K562 (cell line): ENCODE results near the gene ZSWIM1. TPM values are rescaled to one million over a fixed set of nuclear protein-coding genes. Genes with fewer than 3 reads are reported as not detected.
A peak's percentile ranks its signal among the peaks of the same experiment; 100 is the strongest.

Source experiments
- CHD2 ChIP-seq: IDR thresholded peaks from 2 replicates; pipeline ENCODE4 v1.6.1; 2011; ENCODE audit warnings: low read depth, low read length
- DIDO1 ChIP-seq: fragments of 450-650 bp; IDR thresholded peaks from 2 replicates; pipeline ENCODE4 v1.6.1; 2016; ENCODE audit warnings: low read depth, missing biosample characterization, missing genetic modification characterization
- DMBX1 ChIP-seq: fragments of 250-450 bp; sonication (Bioruptor Pico); IDR thresholded peaks from 2 replicates; pipeline ENCODE4 v1.8.0; 2022; ENCODE audit warnings: inconsistent platforms, mild to moderate bottlenecking, moderate library complexity, borderline replicate concordance
- E2F4 ChIP-seq: sonication (generic); formaldehyde crosslinking; IDR thresholded peaks from 2 replicates; pipeline ENCODE4 v1.8.0; 2022; ENCODE audit warnings: mild to moderate bottlenecking, low read depth, missing genetic modification reagents
- FOS ChIP-seq: IDR thresholded peaks from 3 replicates; pipeline ENCODE4 v1.6.1; 2011; ENCODE audit not compliant: insufficient read length; ENCODE audit errors: extremely low read depth
- KDM1A ChIP-seq, 2 experiments: fragments of 450-650 bp; IDR thresholded peaks; 2 replicates each; pipeline ENCODE4 v1.6.1; 2016; ENCODE audit warnings: mild to moderate bottlenecking in 2 of 2
- MCM5 ChIP-seq: fragments of 450-650 bp; IDR thresholded peaks from 2 replicates; pipeline ENCODE4 v1.6.1; 2016; ENCODE audit warnings: low read depth
- NCOA1 ChIP-seq: fragments of 450-650 bp; IDR thresholded peaks from 2 replicates; pipeline ENCODE4 v1.6.1; 2016; ENCODE audit warnings: low read depth
- NFE2 ChIP-seq: IDR thresholded peaks from 2 replicates; pipeline ENCODE4 v1.6.1; 2014; ENCODE audit warnings: antibody characterized with exemption, low read depth
- NFRKB ChIP-seq: fragments of 450-650 bp; IDR thresholded peaks from 2 replicates; pipeline ENCODE4 v1.6.1; 2016; ENCODE audit warnings: low read depth
- PCBP2 ChIP-seq: fragments of 200-400 bp; formaldehyde crosslinking; IDR thresholded peaks from 2 replicates; pipeline ENCODE4 v1.6.1; 2018; ENCODE audit warnings: low read length, low read depth, mild to moderate bottlenecking, moderate library complexity; ENCODE audit not compliant: poor library complexity, severe bottlenecking
- POLR2H ChIP-seq: IDR thresholded peaks from 2 replicates; pipeline ENCODE4 v1.6.1; 2016; ENCODE audit warnings: missing genetic modification characterization, low read depth, mild to moderate bottlenecking, control low read depth, missing compliant biosample characterization, moderate library complexity
- PRMT5 ChIP-seq: sonication (generic); formaldehyde crosslinking; IDR thresholded peaks from 2 replicates; pipeline ENCODE4 v1.5.0; 2020; ENCODE audit warnings: missing genetic modification reagents
- SAFB2 ChIP-seq: fragments of 200-400 bp; formaldehyde crosslinking; IDR thresholded peaks from 2 replicates; pipeline ENCODE4 v1.6.1; 2018; ENCODE audit warnings: borderline replicate concordance, low read length, low read depth, moderate library complexity; ENCODE audit not compliant: severe bottlenecking
- SIN3A ChIP-seq, 2 experiments: fragments of 150-350 bp in 1 of 2; IDR thresholded peaks; 2 replicates each; pipeline ENCODE4 v1.6.1; 2011 to 2016; ENCODE audit warnings: borderline replicate concordance in 2 of 2, low read depth in 2 of 2, low read length in 2 of 2, mild to moderate bottlenecking in 2 of 2, moderate library complexity in 2 of 2; ENCODE audit not compliant: control insufficient read depth in 1 of 2
- SMAD4 ChIP-seq: fragments of 250-450 bp; sonication (Bioruptor Pico); conservative IDR thresholded peaks from 2 replicates; pipeline ENCODE4 v1.8.0; 2021; ENCODE audit warnings: inconsistent platforms, mild to moderate bottlenecking, moderate library complexity
- SMARCC2 ChIP-seq: fragments of 450-650 bp; IDR thresholded peaks from 2 replicates; pipeline ENCODE4 v1.6.1; 2017; ENCODE audit warnings: antibody characterized with exemption, moderate library complexity, mild to moderate bottlenecking, low read depth
- ZNF583 ChIP-seq: fragments of 250-450 bp; sonication (Bioruptor Pico); IDR thresholded peaks from 2 replicates; pipeline ENCODE4 v1.4.0; 2020
- polyA plus RNA-seq, 8 experiments: library from polyadenylated mRNA; depleted of rRNA in 4 of 8; stranded (reverse) in 5 of 8; unstranded in 3 of 8; fragments of >200 nt; fragmentation: Nextera tagmentation in 2 of 8; fragmentation: Illumina TruSeq in 1 of 8; extraction: Ambion mirVana in 2 of 8; extraction: Trizol in 1 of 8; gene quantifications; 2 replicates each; pipeline versions ENCODE4 v1.2.1 to v1.2.3, GENCODE V29; 2011 to 2014; ENCODE audit warnings: inconsistent platforms in 1 of 8, missing spikeins in 1 of 8
- total RNA-seq, 7 experiments: library from RNA; depleted of rRNA in 6 of 7; stranded (reverse); fragments of >200 nt in 6 of 7; fragmentation: Illumina TruSeq in 2 of 7; extraction: Trizol in 2 of 7; gene quantifications; 2 replicates each; pipeline versions ENCODE4 v1.2.1 to v1.2.3, GENCODE V29; 2011 to 2021; ENCODE audit warnings: low replicate concordance in 1 of 7
- TF ChIP-seq, protein P1 (sequence below): fragments of 450-650 bp; IDR thresholded peaks from 2 replicates; pipeline ENCODE4 v1.7.0; 2016; ENCODE audit warnings: borderline replicate concordance
- TF ChIP-seq, protein P2 (sequence below): fragments of 450-650 bp; IDR thresholded peaks from 2 replicates; pipeline ENCODE4 v1.6.1; 2018; ENCODE audit not compliant: partially characterized antibody

Gene ZSWIM1
- total and polyA plus RNA-seq, 9 of the 15 experiments (the other 6 are each of a cell fraction or from before 2014, with no cell fraction given) = 2.5 to 15.6 (median 9.5) TPM

GRCh38 chr20:45880988-45881788 lies at the start of gene ZSWIM1 (continued):
- TF ChIP-seq SMAD4 (CRISPR knock-in tag) (no peak), DMBX1 (CRISPR knock-in tag) (no peak), FOS (peak; percentile 100), DIDO1 (tag) (no peak), POLR2H (tag) (peak; percentile 67), SMARCC2 (no peak), SAFB2 (no peak), CHD2 (peak; percentile 91), MCM5 (no peak), ZNF583 (CRISPR knock-in tag) (no peak), NCOA1 (0 out of 2 replicates have a peak, but pooled peaks have one; percentile 37), PRMT5 (no peak), SIN3A (IDR thresholded peaks at IDR 0.05; ENCODE audit: borderline replicate concordance in 2 of 2, control insufficient read depth in 1 of 2, low read depth in 2 of 2, low read length in 2 of 2) (0 out of 4 replicates have a peak, but pooled peaks have one; percentile 22 to 50), NFE2 (no peak), KDM1A (IDR thresholded peaks at IDR 0.05) (peak; percentile 68 to 74), NFRKB (peak; percentile 91; the same call in 1 of the 2 replicates), PCBP2 (no peak), E2F4 (CRISPR knock-in tag) (no peak)
- TF ChIP-seq, protein P1, sequence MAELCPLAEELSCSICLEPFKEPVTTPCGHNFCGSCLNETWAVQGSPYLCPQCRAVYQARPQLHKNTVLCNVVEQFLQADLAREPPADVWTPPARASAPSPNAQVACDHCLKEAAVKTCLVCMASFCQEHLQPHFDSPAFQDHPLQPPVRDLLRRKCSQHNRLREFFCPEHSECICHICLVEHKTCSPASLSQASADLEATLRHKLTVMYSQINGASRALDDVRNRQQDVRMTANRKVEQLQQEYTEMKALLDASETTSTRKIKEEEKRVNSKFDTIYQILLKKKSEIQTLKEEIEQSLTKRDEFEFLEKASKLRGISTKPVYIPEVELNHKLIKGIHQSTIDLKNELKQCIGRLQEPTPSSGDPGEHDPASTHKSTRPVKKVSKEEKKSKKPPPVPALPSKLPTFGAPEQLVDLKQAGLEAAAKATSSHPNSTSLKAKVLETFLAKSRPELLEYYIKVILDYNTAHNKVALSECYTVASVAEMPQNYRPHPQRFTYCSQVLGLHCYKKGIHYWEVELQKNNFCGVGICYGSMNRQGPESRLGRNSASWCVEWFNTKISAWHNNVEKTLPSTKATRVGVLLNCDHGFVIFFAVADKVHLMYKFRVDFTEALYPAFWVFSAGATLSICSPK = no peak
- TF ChIP-seq, protein P2, sequence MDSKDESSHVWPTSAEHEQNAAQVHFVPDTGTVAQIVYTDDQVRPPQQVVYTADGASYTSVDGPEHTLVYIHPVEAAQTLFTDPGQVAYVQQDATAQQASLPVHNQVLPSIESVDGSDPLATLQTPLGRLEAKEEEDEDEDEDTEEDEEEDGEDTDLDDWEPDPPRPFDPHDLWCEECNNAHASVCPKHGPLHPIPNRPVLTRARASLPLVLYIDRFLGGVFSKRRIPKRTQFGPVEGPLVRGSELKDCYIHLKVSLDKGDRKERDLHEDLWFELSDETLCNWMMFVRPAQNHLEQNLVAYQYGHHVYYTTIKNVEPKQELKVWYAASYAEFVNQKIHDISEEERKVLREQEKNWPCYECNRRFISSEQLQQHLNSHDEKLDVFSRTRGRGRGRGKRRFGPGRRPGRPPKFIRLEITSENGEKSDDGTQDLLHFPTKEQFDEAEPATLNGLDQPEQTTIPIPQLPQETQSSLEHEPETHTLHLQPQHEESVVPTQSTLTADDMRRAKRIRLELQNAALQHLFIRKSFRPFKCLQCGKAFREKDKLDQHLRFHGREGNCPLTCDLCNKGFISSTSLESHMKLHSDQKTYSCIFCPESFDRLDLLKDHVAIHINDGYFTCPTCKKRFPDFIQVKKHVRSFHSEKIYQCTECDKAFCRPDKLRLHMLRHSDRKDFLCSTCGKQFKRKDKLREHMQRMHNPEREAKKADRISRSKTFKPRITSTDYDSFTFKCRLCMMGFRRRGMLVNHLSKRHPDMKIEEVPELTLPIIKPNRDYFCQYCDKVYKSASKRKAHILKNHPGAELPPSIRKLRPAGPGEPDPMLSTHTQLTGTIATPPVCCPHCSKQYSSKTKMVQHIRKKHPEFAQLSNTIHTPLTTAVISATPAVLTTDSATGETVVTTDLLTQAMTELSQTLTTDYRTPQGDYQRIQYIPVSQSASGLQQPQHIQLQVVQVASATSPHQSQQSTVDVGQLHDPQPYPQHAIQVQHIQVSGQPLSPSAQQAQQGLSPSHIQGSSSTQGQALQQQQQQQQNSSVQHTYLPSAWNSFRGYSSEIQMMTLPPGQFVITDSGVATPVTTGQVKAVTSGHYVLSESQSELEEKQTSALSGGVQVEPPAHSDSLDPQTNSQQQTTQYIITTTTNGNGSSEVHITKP = peak; percentile 10
